Ovary (tissue), 9 donors: ENCODE data around the gene LMAN2. TPM values are rescaled to one million over a fixed set of nuclear protein-coding genes. Genes with fewer than 3 reads are reported as not detected.

ENCODE experiments used
- DNase-seq, 5 donors: peaks; one replicate each; pipeline ENCODE4 v3.0.0-alpha.2; 2019 to 2020
- H3K27ac ChIP-seq, 2 donors: fragments of 200-600 bp; one replicate each; pipeline versions ENCODE4 v1.5.1 to v1.8.0; 2019 to 2022
- H3K27me3 ChIP-seq: fragments of 200-600 bp; one replicate; pipeline ENCODE4 v1.8.0; 2022
- H3K36me3 ChIP-seq: fragments of 200-600 bp; sonication (generic); one replicate; pipeline ENCODE4 v1.5.1; 2019
- H3K4me1 ChIP-seq: one replicate; pipeline ENCODE4 v1.8.1; 2013; ENCODE audit warnings: mild to moderate bottlenecking, moderate library complexity; ENCODE audit not compliant: insufficient read depth
- H3K4me3 ChIP-seq: fragments of 200-600 bp; sonication (generic); one replicate; pipeline ENCODE4 v1.5.1; 2017
- H3K9me3 ChIP-seq, 2 donors: fragments of 200-600 bp in 1 of 2; sonication (generic) in 1 of 2; one replicate each; pipeline versions ENCODE4 v1.5.1 to v1.8.1; 2013 to 2019; ENCODE audit warnings: mild to moderate bottlenecking in 1 of 2, moderate library complexity in 1 of 2
- CTCF ChIP-seq, 3 donors: fragments of 450-650 bp in 2 of 3; fragments of 200-600 bp in 1 of 3; IDR thresholded peaks; one replicate each; pipeline versions ENCODE4 v1.5.1 to v1.8.0; 2016 to 2022; ENCODE audit warnings: antibody characterized with exemption in 3 of 3, mild to moderate bottlenecking in 1 of 3
- EP300 ChIP-seq: sonication (generic); formaldehyde crosslinking; IDR thresholded peaks from one replicate; pipeline ENCODE4 v1.6.1; 2017; ENCODE audit warnings: antibody characterized with exemption
- POLR2A ChIP-seq: fragments of 450-650 bp; IDR thresholded peaks from one replicate; pipeline ENCODE4 v1.6.1; 2017; ENCODE audit warnings: antibody characterized with exemption, mild to moderate bottlenecking, moderate library complexity
- WGBS, 3 donors: extraction: QIAGEN DNeasy Blood & Tissue Kit in 1 of 3; methylation state at CpG; one replicate each; pipeline versions ENCODE4 v1.1.5 to v1.1.7; 2013 to 2017; 5-methylcytosine and 5-hydroxymethylcytosine counted together
- intact Hi-C, 4 donors: fragments of 100-400 bp; cut with DNase I; formaldehyde crosslinking; loops; one replicate each; pipeline versions ENCODE4 v1.11.0 to v1.15.1; 2022 to 2023
- polyA plus RNA-seq, 2 donors: library from polyadenylated mRNA; stranded (reverse); fragments of 200-250 nt in 1 of 2; fragments of 350-450 nt in 1 of 2; fragmentation: Illumina TruSeq in 1 of 2; extraction: RNeasy Lipid Tissue Mini Kit (QIAGEN cat#74804) in 1 of 2; gene quantifications; one replicate each; pipeline ENCODE4 v1.2.3, GENCODE V29; 2013 to 2014
- total RNA-seq, 7 donors: library from RNA; depleted of rRNA in 2 of 7; stranded (reverse); fragments of >200 nt in 2 of 7; fragmentation: NEBNext Ultra II Directional in 3 of 7; extraction: Animal tissue kit (Norgen Biotek cat#: 25700) in 3 of 7; gene quantifications; one replicate each; pipeline versions ENCODE4 v1.1.0 to v1.2.4, GENCODE V29; 2016 to 2023
- donor health status: DM: no; HTN: no; CAD: no; lungs with moderate emphysema.
- donor health status: DM: no; HTN: no; CAD: no.
- donor health status: Bipolar disorder and iron deficiency.
- donor health status: DM: yes; HTN: yes; CAD: no.
- donor health status: DM: no; HTN: no; CAD: no.
- donor health status: DM: yes; HTN: yes; CAD: no.

LMAN2 gene
- total and polyA plus RNA-seq, 9 donors, result 63.5 to 154 (median 93.5) TPM

GRCh38 chr5:177339107-177339638 lies 12.3 kb downstream of the LMAN2 start:
- no peaks in the 10 kb centered on the region for H3K4me1 ChIP-seq
- H3K36me3 ChIP-seq, result no peaks in the 10 kb centered on the region
- TF ChIP-seq CTCF (IDR thresholded peaks at IDR 0.05) (no peak), POLR2A (no peak), EP300 (no peak)
- H3K27me3 ChIP-seq, result no peaks in the 10 kb centered on the region
- intact Hi-C loops, result no loop called here
- DNase-seq, result no peak
- H3K9me3 ChIP-seq, result no peaks in the 10 kb centered on the region
- WGBS, 3 donors, result 72 to 77% (median 77%) methylated on average over 11 of the region's 11 CpGs
- no peak overlapping the region for H3K4me3 ChIP-seq
- no peak overlapping the region for H3K27ac ChIP-seq

GRCh38 chr5:177338251-177339106 lies 13.0 kb downstream of the LMAN2 start:
- 83 to 88% (median 85%) methylated on average over 22 of the region's 22 CpGs for WGBS, 3 donors
- Histone ChIP-seq H3K27ac (no peak overlapping the region), H3K4me3 (no peak overlapping the region), H3K36me3 (no peaks in the 10 kb centered on the region), H3K27me3 (no peaks in the 10 kb centered on the region), H3K9me3 (no peaks in the 10 kb centered on the region), H3K4me1 (no peaks in the 10 kb centered on the region)
- no peak for DNase-seq
- intact Hi-C loops, result no loop called here
- TF ChIP-seq EP300 (no peak), POLR2A (no peak), CTCF (IDR thresholded peaks at IDR 0.05) (no peak)

- no peak overlapping the region for H3K27ac ChIP-seq
- H3K27me3 ChIP-seq, result no peaks in the 10 kb centered on the region
- 90 to 93% (median 91%) methylated on average over 35 to 36 of the region's 36 CpGs for WGBS, 3 donors
- intact Hi-C loops, result no loop called here
- H3K4me1 ChIP-seq, result no peaks in the 10 kb centered on the region
- no peaks in the 10 kb centered on the region for H3K36me3 ChIP-seq
- H3K4me3 ChIP-seq, result no peak overlapping the region
- no peak for TF ChIP-seq EP300
- TF ChIP-seq CTCF (IDR thresholded peaks at IDR 0.05), result no peak
- TF ChIP-seq POLR2A, result no peak
- H3K9me3 ChIP-seq, result no peaks in the 10 kb centered on the region
- DNase-seq, result no peak
Measured at GRCh38 chr5:177336603-177337494, 14.6 kb downstream of the LMAN2 start.

GRCh38 chr5:177336112-177336511 lies 15.4 kb downstream of the LMAN2 start:
- no peaks in the 10 kb centered on the region for H3K4me1 ChIP-seq
- H3K27me3 ChIP-seq, result no peaks in the 10 kb centered on the region
- 63 to 68% (median 63%) methylated on average over 12 of the region's 12 CpGs for WGBS, 3 donors
- DNase-seq, result no peak
- H3K9me3 ChIP-seq, result no peaks in the 10 kb centered on the region
- intact Hi-C loops, result no loop called here
- H3K4me3 ChIP-seq, result no peak overlapping the region
- no peak overlapping the region for H3K27ac ChIP-seq
- H3K36me3 ChIP-seq, result no peaks in the 10 kb centered on the region
- TF ChIP-seq POLR2A (no peak), CTCF (IDR thresholded peaks at IDR 0.05) (no peak), EP300 (no peak)
